ENCODE measurements around the gene SLC35A4. TPM values are rescaled to one million over a fixed set of nuclear protein-coding genes. Genes with fewer than 3 reads are reported as not detected.

The SLC35A4 gene
- total RNA-seq, 1 donor from 2014 or later = 93.4 TPM

Other genes with a start within 250 kb of the SLC35A4 start
- 7.4 and 7.6 TPM in 2 replicates for gene HBEGF, start 218.2 kb upstream of the SLC35A4 start, total RNA-seq
- gene SLC4A9, start 204.6 kb upstream of the SLC35A4 start, total RNA-seq = not detected in 2 replicates
- 128 and 134 TPM in 2 replicates for gene ANKHD1, start 163.0 kb upstream of the SLC35A4 start, total RNA-seq
- 6.0 and 6.7 TPM in 2 replicates for gene EIF4EBP3, start 17.2 kb upstream of the SLC35A4 start, total RNA-seq
- 39.3 and 41.2 TPM in 2 replicates for gene SRA1, start 7.4 kb upstream of the SLC35A4 start, total RNA-seq
- gene APBB3, start 230 bp upstream of the SLC35A4 start, total RNA-seq = 22.4 and 24.5 TPM in 2 replicates
- gene CD14, start 68.3 kb downstream of the SLC35A4 start, total RNA-seq = 0.27 and 0.32 TPM in 2 replicates
- gene TMCO6, start 74.6 kb downstream of the SLC35A4 start, total RNA-seq = 36.4 and 38.6 TPM in 2 replicates
- gene NDUFA2, start 82.8 kb downstream of the SLC35A4 start, total RNA-seq = 68.5 and 73.4 TPM in 2 replicates
- gene IK, start 83.0 kb downstream of the SLC35A4 start, total RNA-seq = 111 and 115 TPM in 2 replicates
- gene WDR55, start 100.1 kb downstream of the SLC35A4 start, total RNA-seq = 35.9 and 36.9 TPM in 2 replicates
- 2.8 and 3.2 TPM in 2 replicates for gene DND1, start 108.7 kb downstream of the SLC35A4 start, total RNA-seq
- 83.4 and 84.8 TPM in 2 replicates for gene HARS1, start 126.5 kb downstream of the SLC35A4 start, total RNA-seq
- gene HARS2, start 126.6 kb downstream of the SLC35A4 start, total RNA-seq = 31.1 and 33.8 TPM in 2 replicates
- 56.7 and 57.6 TPM in 2 replicates for gene ZMAT2, start 135.6 kb downstream of the SLC35A4 start, total RNA-seq
- gene PCDHA1, start 221.3 kb downstream of the SLC35A4 start, total RNA-seq = not detected in 2 replicates
- gene PCDHA2, start 230.0 kb downstream of the SLC35A4 start, total RNA-seq = not detected in 2 replicates
- gene PCDHA3, start 236.2 kb downstream of the SLC35A4 start, total RNA-seq = not detected in 2 replicates
- gene PCDHA4, start 242.2 kb downstream of the SLC35A4 start, total RNA-seq = not detected in 2 replicates

Data from T-helper 2 cell treated with Interferon-gamma antibody and Interleukin-4, amounts not matched to agents 100 ng/mL and 5 ng/mL, for 36 hours (primary cell).